Right atrium auricular region (tissue), 2 donors: ENCODE results near the gene ALX3. TPM values are rescaled to one million over a fixed set of nuclear protein-coding genes. Genes with fewer than 3 reads are reported as not detected.

Experiments
- DNase-seq: peaks from one replicate; pipeline ENCODE4 v3.0.0-alpha.2; 2019; ENCODE audit warnings: low spot score
- H3K27ac ChIP-seq, 2 donors: fragments of 200-600 bp; sonication (generic); 1 replicate in 1 of 2; 2 replicates in 1 of 2; pipeline ENCODE4 v1.5.1; 2016 to 2019
- H3K27me3 ChIP-seq, 2 donors: fragments of 200-600 bp; sonication (generic); one replicate each; pipeline versions ENCODE4 v1.5.1 to v1.6.0; 2017 to 2019
- H3K36me3 ChIP-seq: fragments of 200-600 bp; sonication (generic); one replicate; pipeline ENCODE4 v1.5.1; 2016
- H3K4me1 ChIP-seq, 2 donors: fragments of 200-600 bp; sonication (generic); one replicate each; pipeline versions ENCODE4 v1.5.1 to v1.6.0; 2017 to 2019
- H3K4me3 ChIP-seq, 2 donors: fragments of 200-600 bp; sonication (generic); 1 replicate in 1 of 2; 2 replicates in 1 of 2; pipeline ENCODE4 v1.5.1; 2017 to 2019; ENCODE audit warnings: mild to moderate bottlenecking in 1 of 2, moderate library complexity in 1 of 2
- H3K9me3 ChIP-seq, 2 donors: fragments of 200-600 bp; sonication (generic); one replicate each; pipeline ENCODE4 v1.5.1; 2019
- CTCF ChIP-seq, 2 donors: fragments of 200-600 bp; sonication (generic); IDR thresholded peaks; one replicate each; pipeline ENCODE4 v1.5.1; 2019; ENCODE audit warnings: antibody characterized with exemption in 2 of 2
- total RNA-seq, 2 donors: library from RNA; depleted of rRNA; stranded (reverse); fragments of >200 nt; gene quantifications; one replicate each; pipeline ENCODE4 v1.1.0, GENCODE V29; 2016

The ALX3 gene
- total RNA-seq, 2 donors from 2014 or later, result not detected

- TF ChIP-seq CTCF (IDR thresholded peaks at IDR 0.05), result no peak
- H3K4me1 ChIP-seq, result peaks cover 0 to 23% of the 10 kb centered on the region in 2 donors
- no peak overlapping the region for H3K4me3 ChIP-seq
- H3K27me3 ChIP-seq, result no peaks in the 10 kb centered on the region
- H3K9me3 ChIP-seq, result no peaks in the 10 kb centered on the region
- DNase-seq, result no peak
- H3K27ac ChIP-seq, result peak overlapping the region in 1 of 2 donors; percentile 12
- H3K36me3 ChIP-seq, result peaks cover 96% of the 10 kb centered on the region
Measured at GRCh38 chr1:110051262-110051648, 19.2 kb downstream of the ALX3 start.

- Histone ChIP-seq H3K27me3 (no peaks in the 10 kb centered on the region), H3K9me3 (no peaks in the 10 kb centered on the region), H3K4me1 (peaks cover 0 to 23% of the 10 kb centered on the region in 2 donors), H3K4me3 (no peak overlapping the region), H3K27ac (no peak overlapping the region), H3K36me3 (peaks cover 96% of the 10 kb centered on the region)
- TF ChIP-seq CTCF (IDR thresholded peaks at IDR 0.05), result no peak
- no peak for DNase-seq
Measured at GRCh38 chr1:110050602-110051261, 19.7 kb downstream of the ALX3 start.

GRCh38 chr1:110049801-110050601 lies 20.5 kb downstream of the ALX3 start:
- Histone ChIP-seq H3K27me3 (no peaks in the 10 kb centered on the region), H3K4me1 (peaks cover 0 to 23% of the 10 kb centered on the region in 2 donors), H3K36me3 (peaks cover 96% of the 10 kb centered on the region), H3K9me3 (no peaks in the 10 kb centered on the region), H3K27ac (no peak overlapping the region), H3K4me3 (no peak overlapping the region)
- TF ChIP-seq CTCF (IDR thresholded peaks at IDR 0.05), result no peak
- DNase-seq, result no peak

GRCh38 chr1:110048923-110049601 lies 21.4 kb downstream of the ALX3 start:
- peaks cover 0 to 23% of the 10 kb centered on the region in 2 donors for H3K4me1 ChIP-seq
- no peaks in the 10 kb centered on the region for H3K9me3 ChIP-seq
- H3K36me3 ChIP-seq, result peaks cover 96% of the 10 kb centered on the region
- DNase-seq, result no peak
- H3K4me3 ChIP-seq, result no peak overlapping the region
- H3K27ac ChIP-seq, result no peak overlapping the region
- H3K27me3 ChIP-seq, result no peaks in the 10 kb centered on the region
- TF ChIP-seq CTCF (IDR thresholded peaks at IDR 0.05), result no peak

GRCh38 chr1:110048240-110048639 lies 22.2 kb downstream of the ALX3 start:
- no peak for DNase-seq
- TF ChIP-seq CTCF (IDR thresholded peaks at IDR 0.05), result no peak
- Histone ChIP-seq H3K4me3 (no peak overlapping the region), H3K4me1 (peaks cover 0 to 18% of the 10 kb centered on the region in 2 donors), H3K9me3 (no peaks in the 10 kb centered on the region), H3K27me3 (no peaks in the 10 kb centered on the region), H3K27ac (no peak overlapping the region), H3K36me3 (peaks cover 96% of the 10 kb centered on the region)
